HepG2 (cell line): ENCODE measurements around the gene STEAP3. TPM values are rescaled to one million over a fixed set of nuclear protein-coding genes. Genes with fewer than 3 reads are reported as not detected.

Experiments
- ATAC-seq: fragments of 200-7000 bp; cut with Tn5 transposase; 3 replicates; pipeline ENCODE4 v1.9.1; 2020; ENCODE audit warnings: mild to moderate bottlenecking, moderate library complexity
- BruUV-seq: library from RNA; stranded (reverse); fragments of 400-500 nt; replicated peaks from 2 replicates; lab custom pipeline; 2021; lab: Mats Ljungman, UMichigan
- CTCF ChIA-PET: fragments of 300-600 bp; formaldehyde crosslinking; extraction: SDS; loops from one replicate; lab custom pipeline; 2021; ENCODE audit warnings: low total read pairs, inconsistent platforms, low intra/inter-chr PET ratio; lab: Yijun Ruan, JAX
- POLR2A ChIA-PET: fragments of 350-600 bp; sonication (Branson Sonifier 250); formaldehyde crosslinking; loops from one replicate; lab custom pipeline; 2020; ENCODE audit warnings: antibody characterized with exemption, inconsistent platforms; lab: Yijun Ruan, JAX
- DNase-seq: peaks from one replicate; pipeline ENCODE4 v3.0.0-alpha.2; 2015; ENCODE audit warnings: low spot score
- FAIRE-seq: peaks from 3 replicates; lab custom pipeline; 2011; peaks lifted over from hg19 to GRCh38; lab: Jason Lieb, UNC
- H2AFZ ChIP-seq: one replicate; pipeline ENCODE4 v1.6.1; 2011; ENCODE audit warnings: low read length, inconsistent platforms
- H3K27ac ChIP-seq: fragments of 300-600 bp; 3 replicates; pipeline ENCODE4 v1.8.0; 2011; ENCODE audit warnings: mixed run types, mild to moderate bottlenecking, mixed read lengths, low read length, inconsistent platforms; ENCODE audit not compliant: insufficient read depth; ENCODE audit errors: extremely low read length
- H3K27me3 ChIP-seq, 2 experiments: fragments of 200-600 bp in 1 of 2; 2 replicates in 1 of 2; 3 replicates in 1 of 2; pipeline versions ENCODE4 v1.6.0 to v1.8.0; 2011; ENCODE audit warnings: low read length in 2 of 2, mild to moderate bottlenecking in 2 of 2, moderate library complexity in 2 of 2, inconsistent platforms in 1 of 2; ENCODE audit not compliant: insufficient read depth in 2 of 2, control insufficient read depth in 1 of 2
- H3K36me3 ChIP-seq, 2 experiments: fragments of 200-600 bp in 1 of 2; replicated peaks in 1 of 2; 2 replicates in 1 of 2; 3 replicates in 1 of 2; pipeline versions ENCODE4 v1.5.1 to v1.8.0; 2011; ENCODE audit warnings: low read length in 2 of 2, inconsistent platforms in 1 of 2; ENCODE audit not compliant: insufficient read depth in 2 of 2, control insufficient read depth in 1 of 2
- H3K4me1 ChIP-seq: 2 replicates; pipeline ENCODE4 v1.5.1; 2012; ENCODE audit warnings: low read length, inconsistent platforms; ENCODE audit not compliant: insufficient read depth
- H3K4me2 ChIP-seq: 2 replicates; pipeline ENCODE4 v1.6.0; 2011; ENCODE audit warnings: low read depth, low read length, inconsistent platforms
- H3K4me3 ChIP-seq, 3 experiments: fragments of 200-600 bp in 1 of 3; sonication (generic), shearing (Covaris generic) in 1 of 3; replicated peaks in 1 of 3; 2 replicates each; pipeline ENCODE4 v1.5.1; 2011 to 2016; ENCODE audit warnings: low read length in 3 of 3, inconsistent platforms in 2 of 3, low read depth in 2 of 3, mild to moderate bottlenecking in 2 of 3, control low read depth in 1 of 3, mixed read lengths in 1 of 3; ENCODE audit not compliant: insufficient read depth in 1 of 3
- H3K79me2 ChIP-seq: one replicate; pipeline ENCODE4 v1.6.1; 2011; ENCODE audit warnings: low read length, inconsistent platforms; ENCODE audit not compliant: insufficient read depth
- H3K9ac ChIP-seq: 2 replicates; pipeline ENCODE4 v1.6.0; 2011; ENCODE audit warnings: mild to moderate bottlenecking, low read depth, low read length, inconsistent platforms; ENCODE audit not compliant: insufficient read depth
- H3K9me3 ChIP-seq: 2 replicates; pipeline ENCODE4 v1.5.1; 2012; ENCODE audit warnings: mild to moderate bottlenecking, low read length
- H4K20me1 ChIP-seq: 2 replicates; pipeline ENCODE4 v1.6.0; 2011; ENCODE audit warnings: inconsistent platforms, mild to moderate bottlenecking, low read length, moderate library complexity; ENCODE audit not compliant: insufficient read depth
- CEBPB ChIP-seq: IDR thresholded peaks from 2 replicates; pipeline ENCODE4 v1.6.1; 2011; ENCODE audit warnings: low read depth, low read length, improper control_type of control experiment, borderline replicate concordance
- MED1 ChIP-seq: sonication (generic); formaldehyde crosslinking; IDR thresholded peaks from 2 replicates; pipeline ENCODE4 v1.4.0; 2020; ENCODE audit warnings: missing genetic modification reagents
- ZNF552 ChIP-seq: sonication (generic); formaldehyde crosslinking; IDR thresholded peaks from 2 replicates; pipeline ENCODE4 v1.9.0; 2022; ENCODE audit warnings: missing genetic modification reagents, mild to moderate bottlenecking, borderline replicate concordance
- WGBS: methylation state at CpG from one replicate; pipeline ENCODE4 v1.1.6; 2017; ENCODE audit warnings: low lambda C conversion rate; 5-methylcytosine and 5-hydroxymethylcytosine counted together
- in situ Hi-C: cut with HindIII; loops from 2 replicates; pipeline ENCODE4 v1.10.0; 2017; ENCODE audit warnings: low pct_unique_long_range_greater_than_20kb; ENCODE audit not compliant: extremely low pct_ligation_motif_present
- intact Hi-C: fragments of 100-400 bp; cut with micrococcal nuclease; formaldehyde crosslinking; loops from one replicate; pipeline ENCODE4 v1.10.0; 2022; ENCODE audit not compliant: unreplicated experiment
- polyA plus RNA-seq, 8 experiments: library from polyadenylated mRNA; depleted of rRNA in 3 of 8; stranded (reverse) in 7 of 8; unstranded in 1 of 8; fragments of >200 nt; fragmentation: Illumina TruSeq in 4 of 8; extraction: Trizol in 4 of 8; gene quantifications; 2 replicates each; pipeline versions ENCODE4 v1.2.1 to v1.2.3, GENCODE V29; 2011 to 2016; ENCODE audit warnings: low read depth in 4 of 8, missing spikeins in 1 of 8, mixed read lengths in 1 of 8; ENCODE audit not compliant: insufficient read depth in 1 of 8
- total RNA-seq, 5 experiments: library from RNA; depleted of rRNA; stranded (reverse); fragments of >200 nt; fragmentation: Illumina TruSeq; extraction: Trizol; gene quantifications; 2 replicates each; pipeline ENCODE4 v1.2.3, GENCODE V29; 2016; ENCODE audit warnings: low read depth in 1 of 5
- TF ChIP-seq, protein P1 (sequence below): sonication (generic); formaldehyde crosslinking; IDR thresholded peaks from one replicate; pipeline ENCODE4 v1.5.1; 2020; ENCODE audit warnings: mild to moderate bottlenecking, missing genetic modification reagents; ENCODE audit errors: not compliant biosample characterization

Gene STEAP3
- total and polyA plus RNA-seq, 2 of the 13 experiments (the other 11 are each of a cell fraction or from before 2014, with no cell fraction given) = 7.3 to 21.1 TPM

DNA sequence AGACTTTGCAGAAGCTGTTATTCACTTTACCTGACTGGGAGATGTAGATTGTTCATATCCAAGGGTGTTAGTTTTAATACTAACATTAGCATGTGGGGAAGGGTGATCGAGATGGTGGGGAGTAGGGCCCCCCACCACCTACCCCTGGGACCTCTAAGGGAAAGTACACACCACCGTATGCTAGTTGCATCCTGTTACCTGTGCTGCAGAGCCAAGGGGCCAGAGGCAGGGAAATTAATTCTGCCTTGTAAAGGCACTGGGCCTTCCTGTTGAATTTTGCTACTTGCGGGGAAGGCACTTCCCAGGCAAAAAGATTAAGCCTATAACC, 9.0 kb downstream of the STEAP3 start:
- TF ChIP-seq MED1 (CRISPR knock-in tag) = no peak
- H2AFZ ChIP-seq = no peak overlapping the region
- ATAC-seq (no peak), FAIRE-seq (no peak), DNase-seq (no peak)
- no peaks in the 10 kb centered on the region for H3K9me3 ChIP-seq
- in situ Hi-C loops (no loop called here), intact Hi-C loops (no loop called here)
- H3K27me3 ChIP-seq = no peaks in the 10 kb centered on the region
- no peak overlapping the region for H3K9ac ChIP-seq
- no peaks in the 10 kb centered on the region for H3K79me2 ChIP-seq
- WGBS = 96% methylated on average over 3 of the region's 3 CpGs
- no peak overlapping the region for H3K4me2 ChIP-seq
- no peak overlapping the region for H3K27ac ChIP-seq
- no TSS peak for BruUV-seq
- H3K4me3 ChIP-seq = no peak overlapping the region
- no peaks in the 10 kb centered on the region for H4K20me1 ChIP-seq
- CTCF ChIA-PET = no interaction called here
- POLR2A ChIA-PET = no interaction called here
- H3K36me3 ChIP-seq = no peaks in the 10 kb centered on the region
- H3K4me1 ChIP-seq = peaks cover 24% of the 10 kb centered on the region

DNA sequence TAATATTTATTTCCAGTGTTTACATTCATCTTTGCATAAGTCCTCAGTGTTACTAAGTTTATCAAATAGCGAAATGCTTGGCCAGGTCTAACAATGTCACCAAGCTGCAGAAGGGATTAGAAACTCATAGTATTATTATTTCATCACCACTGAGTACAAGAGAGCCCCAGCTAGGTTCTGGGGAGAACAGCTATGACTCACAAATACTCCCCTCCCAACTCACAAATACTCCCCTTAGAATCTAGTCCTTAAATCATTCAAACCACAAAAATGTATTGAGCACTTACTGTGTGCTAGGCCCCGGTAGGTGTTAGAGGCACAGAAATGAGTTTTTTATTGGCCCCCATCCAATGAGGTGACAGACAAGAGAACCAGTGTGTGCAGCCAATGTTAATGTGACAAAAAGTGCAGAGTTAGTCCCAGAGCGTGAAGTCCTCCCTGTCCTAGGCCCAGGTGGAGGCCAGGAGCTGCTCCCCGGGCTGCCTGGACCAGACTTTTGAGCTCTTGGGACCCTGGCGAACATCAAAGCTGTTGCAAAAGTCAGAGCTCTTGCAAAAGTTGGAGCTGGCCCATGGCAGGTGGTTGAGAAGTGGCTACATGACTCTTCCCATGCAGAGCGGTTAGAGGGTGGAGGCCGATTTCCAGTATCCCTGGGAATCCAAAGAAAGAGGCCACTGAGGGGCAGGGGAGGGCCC, 9.8 kb downstream of the STEAP3 start:
- ChIA-PET POLR2A (interaction anchor here (0.8 to 1.1 kb wide), 2 partner anchors 9 to 11 kb away, joined by 3 read pairs; no protein-coding TSS in a partner anchor), CTCF (no interaction called here)
- no peak overlapping the region for H3K4me2 ChIP-seq
- H2AFZ ChIP-seq = no peak overlapping the region
- H3K9me3 ChIP-seq = no peaks in the 10 kb centered on the region
- H3K9ac ChIP-seq = no peak overlapping the region
- no peaks in the 10 kb centered on the region for H3K79me2 ChIP-seq
- TF ChIP-seq CEBPB (0 out of 2 replicates have a peak, but pooled peaks have one; percentile 13), ZNF552 (CRISPR knock-in tag) (no peak)
- TF ChIP-seq, protein P1, sequence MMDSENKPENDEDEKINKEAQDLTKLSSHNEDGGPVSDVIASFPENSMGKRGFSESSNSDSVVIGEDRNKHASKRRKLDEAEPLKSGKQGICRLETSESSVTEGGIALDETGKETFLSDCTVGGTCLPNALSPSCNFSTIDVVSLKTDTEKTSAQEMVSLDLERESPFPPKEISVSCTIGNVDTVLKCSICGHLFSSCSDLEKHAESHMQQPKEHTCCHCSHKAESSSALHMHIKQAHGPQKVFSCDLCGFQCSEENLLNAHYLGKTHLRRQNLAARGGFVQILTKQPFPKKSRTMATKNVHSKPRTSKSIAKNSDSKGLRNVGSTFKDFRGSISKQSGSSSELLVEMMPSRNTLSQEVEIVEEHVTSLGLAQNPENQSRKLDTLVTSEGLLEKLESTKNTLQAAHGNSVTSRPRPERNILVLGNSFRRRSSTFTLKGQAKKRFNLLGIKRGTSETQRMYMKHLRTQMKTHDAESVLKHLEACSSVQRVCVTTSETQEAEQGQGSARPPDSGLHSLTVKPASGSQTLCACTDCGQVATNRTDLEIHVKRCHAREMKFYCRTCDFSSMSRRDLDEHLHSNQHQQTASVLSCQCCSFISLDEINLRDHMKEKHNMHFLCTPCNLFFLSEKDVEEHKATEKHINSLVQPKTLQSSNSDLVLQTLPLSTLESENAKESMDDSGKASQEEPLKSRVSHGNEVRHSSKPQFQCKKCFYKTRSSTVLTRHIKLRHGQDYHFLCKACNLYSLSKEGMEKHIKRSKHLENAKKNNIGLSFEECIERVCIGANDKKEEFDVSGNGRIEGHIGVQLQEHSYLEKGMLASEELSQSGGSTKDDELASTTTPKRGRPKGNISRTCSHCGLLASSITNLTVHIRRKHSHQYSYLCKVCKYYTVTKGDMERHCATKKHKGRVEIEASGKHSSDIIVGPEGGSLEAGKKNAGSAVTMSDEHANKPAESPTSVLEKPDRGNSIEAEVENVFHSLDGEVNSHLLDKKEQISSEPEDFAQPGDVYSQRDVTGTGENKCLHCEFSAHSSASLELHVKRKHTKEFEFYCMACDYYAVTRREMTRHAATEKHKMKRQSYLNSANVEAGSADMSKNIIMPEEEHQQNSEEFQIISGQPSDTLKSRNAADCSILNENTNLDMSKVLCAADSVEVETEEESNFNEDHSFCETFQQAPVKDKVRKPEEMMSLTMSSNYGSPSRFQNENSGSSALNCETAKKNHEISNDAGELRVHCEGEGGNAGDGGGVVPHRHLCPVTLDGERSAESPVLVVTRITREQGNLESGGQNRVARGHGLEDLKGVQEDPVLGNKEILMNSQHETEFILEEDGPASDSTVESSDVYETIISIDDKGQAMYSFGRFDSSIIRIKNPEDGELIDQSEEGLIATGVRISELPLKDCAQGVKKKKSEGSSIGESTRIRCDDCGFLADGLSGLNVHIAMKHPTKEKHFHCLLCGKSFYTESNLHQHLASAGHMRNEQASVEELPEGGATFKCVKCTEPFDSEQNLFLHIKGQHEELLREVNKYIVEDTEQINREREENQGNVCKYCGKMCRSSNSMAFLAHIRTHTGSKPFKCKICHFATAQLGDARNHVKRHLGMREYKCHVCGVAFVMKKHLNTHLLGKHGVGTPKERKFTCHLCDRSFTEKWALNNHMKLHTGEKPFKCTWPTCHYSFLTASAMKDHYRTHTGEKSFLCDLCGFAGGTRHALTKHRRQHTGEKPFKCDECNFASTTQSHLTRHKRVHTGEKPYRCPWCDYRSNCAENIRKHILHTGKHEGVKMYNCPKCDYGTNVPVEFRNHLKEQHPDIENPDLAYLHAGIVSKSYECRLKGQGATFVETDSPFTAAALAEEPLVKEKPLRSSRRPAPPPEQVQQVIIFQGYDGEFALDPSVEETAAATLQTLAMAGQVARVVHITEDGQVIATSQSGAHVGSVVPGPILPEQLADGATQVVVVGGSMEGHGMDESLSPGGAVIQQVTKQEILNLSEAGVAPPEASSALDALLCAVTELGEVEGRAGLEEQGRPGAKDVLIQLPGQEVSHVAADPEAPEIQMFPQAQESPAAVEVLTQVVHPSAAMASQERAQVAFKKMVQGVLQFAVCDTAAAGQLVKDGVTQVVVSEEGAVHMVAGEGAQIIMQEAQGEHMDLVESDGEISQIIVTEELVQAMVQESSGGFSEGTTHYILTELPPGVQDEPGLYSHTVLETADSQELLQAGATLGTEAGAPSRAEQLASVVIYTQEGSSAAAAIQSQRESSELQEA (CRISPR knock-in tag) = no peak
- H3K4me3 ChIP-seq = no peak overlapping the region
- ATAC-seq (no peak), DNase-seq (no peak), FAIRE-seq (no peak)
- H3K27me3 ChIP-seq = no peaks in the 10 kb centered on the region
- 72% methylated on average over 7 of the region's 7 CpGs for WGBS
- BruUV-seq = no TSS peak
- no peaks in the 10 kb centered on the region for H3K36me3 ChIP-seq
- in situ Hi-C loops = no loop called here
- no peak overlapping the region for H3K27ac ChIP-seq
- no peaks in the 10 kb centered on the region for H4K20me1 ChIP-seq
- intact Hi-C loops = no loop called here
- H3K4me1 ChIP-seq = peaks cover 27% of the 10 kb centered on the region
